HTR-8/SVneo (cell line): ENCODE data around the gene DSCAML1.
A peak's percentile ranks its signal among the peaks of the same experiment; 100 is the strongest.
"Not testable (repeated sequence)": the region's sequence is repeated elsewhere in the genome, so short reads cannot be mapped to it uniquely, and the experiment has no call there.

Source experiments
- DNase-seq: peaks from one replicate; pipeline ENCODE4 v3.0.0; 2011; ENCODE audit warnings: low spot score, mixed read lengths; ENCODE audit not compliant: insufficient read length
- FAIRE-seq: peaks from 2 replicates; lab custom pipeline; 2011; peaks lifted over from hg19 to GRCh38; lab: Jason Lieb, UNC

Gene DSCAML1

DNA sequence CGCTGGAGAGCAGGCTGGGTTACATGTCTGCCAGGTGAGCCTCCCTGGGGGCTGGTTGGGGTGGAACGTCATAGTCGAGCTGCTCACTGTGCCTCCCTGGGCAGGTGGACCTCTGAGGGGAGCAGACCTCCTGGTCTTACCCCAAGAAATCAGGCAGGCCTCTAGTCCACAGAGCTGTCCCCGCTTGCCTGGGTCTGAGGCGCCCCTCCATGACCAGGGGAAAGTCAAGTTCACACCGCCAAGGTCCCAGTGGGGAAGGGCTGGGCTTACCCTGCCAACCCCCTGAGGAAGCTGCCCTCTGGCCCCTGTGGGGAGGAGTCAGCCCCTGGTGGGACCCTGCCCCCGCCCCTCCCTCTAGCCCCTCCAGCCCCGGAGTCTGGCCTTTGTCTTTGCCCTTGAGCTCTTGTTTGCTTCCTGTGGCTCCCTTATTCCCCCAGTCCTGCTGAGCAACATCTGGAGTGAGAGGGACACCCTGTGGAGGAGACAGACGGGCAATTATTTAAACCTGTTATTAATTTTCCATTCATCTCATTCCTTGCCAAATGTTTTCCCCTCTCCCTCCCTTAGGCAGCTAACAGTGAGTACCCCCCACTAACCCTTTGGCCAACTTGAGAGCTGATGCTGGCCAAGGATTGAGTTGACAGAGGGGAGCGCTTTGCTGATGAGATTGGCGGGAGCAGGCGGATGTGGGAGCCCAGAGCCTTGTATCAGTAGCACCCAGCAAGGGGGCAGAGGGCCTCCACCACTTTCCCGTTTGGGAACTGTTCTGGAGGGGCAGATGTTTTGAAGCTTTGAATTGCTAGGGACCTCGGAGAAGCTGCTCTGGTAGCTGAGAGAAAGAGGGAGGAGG, 385.9 kb downstream of the DSCAML1 start:
- FAIRE-seq (no peak), DNase-seq (no peak)

DNA sequence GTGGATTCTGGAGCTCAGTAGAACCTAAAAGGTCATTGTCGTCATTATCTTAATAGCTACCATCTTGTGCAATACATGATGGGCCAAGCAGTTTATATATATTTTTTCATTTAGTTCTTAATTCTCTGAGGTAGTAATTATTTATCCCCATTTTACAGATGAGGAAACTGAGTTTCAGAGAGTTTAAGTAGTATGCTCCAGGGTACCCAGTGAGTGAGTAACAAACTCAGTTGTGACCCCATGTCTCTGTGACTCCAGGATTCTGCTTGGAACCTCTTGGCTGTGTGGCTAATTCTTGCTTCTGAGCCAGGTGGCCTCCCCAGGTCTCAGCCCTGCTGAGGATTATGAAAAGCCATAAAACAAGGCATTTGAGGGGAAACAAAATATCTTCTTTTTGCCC, 386.8 kb downstream of the DSCAML1 start:
- FAIRE-seq: no peak
- no peak for DNase-seq

DNA sequence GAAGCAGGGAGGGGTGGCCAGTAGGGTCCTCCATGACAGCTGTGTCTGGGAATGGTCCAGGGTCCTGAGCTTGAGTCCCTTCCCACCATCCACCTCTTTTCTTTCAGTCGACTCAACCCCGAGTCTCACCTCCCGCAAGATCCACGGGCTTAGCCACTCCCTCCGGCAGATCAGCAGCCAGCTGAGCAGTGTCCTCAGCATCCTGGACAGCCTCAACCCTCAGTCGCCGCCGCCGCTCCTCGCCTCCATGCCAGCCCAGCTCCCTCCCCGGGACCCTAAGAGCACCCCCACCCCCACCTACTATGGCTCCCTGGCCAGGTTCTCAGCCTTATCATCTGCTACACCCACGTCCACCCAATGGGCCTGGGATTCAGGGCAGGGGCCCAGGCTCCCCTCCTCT, 387.5 kb downstream of the DSCAML1 start:
- FAIRE-seq (no peak), DNase-seq (no peak)

DNA sequence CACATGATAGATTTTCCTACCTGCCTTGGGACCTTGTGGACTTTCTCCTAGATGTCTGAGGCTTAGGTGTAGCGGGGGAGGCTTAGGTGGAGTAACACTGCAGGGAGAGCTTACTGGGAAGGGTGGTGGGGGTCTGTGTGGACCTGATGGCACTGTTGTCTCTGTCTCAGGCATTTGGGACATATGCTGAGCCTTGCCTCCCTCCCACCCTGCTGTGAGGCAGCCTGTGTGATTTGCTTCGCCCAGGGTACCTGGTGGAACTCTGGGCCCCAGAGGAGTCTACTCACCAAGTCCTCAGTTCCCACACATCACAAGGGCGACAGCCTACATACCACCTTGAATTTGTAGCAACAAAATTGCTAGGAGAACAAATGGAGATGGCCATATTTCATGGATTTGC, 388.7 kb downstream of the DSCAML1 start:
- DNase-seq: no peak
- no peak for FAIRE-seq

DNA sequence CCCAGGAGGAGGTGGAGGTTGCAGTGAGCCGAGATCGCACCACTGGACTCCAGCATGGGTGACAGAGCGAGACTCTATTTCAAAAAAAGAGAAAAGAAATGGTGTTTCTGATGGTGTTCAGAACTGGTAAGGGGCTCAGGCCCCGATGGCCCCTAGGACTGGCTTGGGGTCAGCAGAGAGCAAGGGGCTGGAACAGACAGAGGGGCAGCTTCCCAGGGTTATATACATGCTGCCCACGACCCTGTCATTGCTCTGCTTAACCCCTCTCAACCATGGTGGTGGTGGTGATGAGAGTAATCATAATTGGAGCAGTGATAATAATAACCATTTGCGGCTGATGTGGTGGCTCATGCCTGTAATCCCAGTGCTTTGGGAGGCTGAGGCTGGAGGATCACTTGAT, 390.0 kb downstream of the DSCAML1 start:
- no peak for DNase-seq
- FAIRE-seq: no peak

DNA sequence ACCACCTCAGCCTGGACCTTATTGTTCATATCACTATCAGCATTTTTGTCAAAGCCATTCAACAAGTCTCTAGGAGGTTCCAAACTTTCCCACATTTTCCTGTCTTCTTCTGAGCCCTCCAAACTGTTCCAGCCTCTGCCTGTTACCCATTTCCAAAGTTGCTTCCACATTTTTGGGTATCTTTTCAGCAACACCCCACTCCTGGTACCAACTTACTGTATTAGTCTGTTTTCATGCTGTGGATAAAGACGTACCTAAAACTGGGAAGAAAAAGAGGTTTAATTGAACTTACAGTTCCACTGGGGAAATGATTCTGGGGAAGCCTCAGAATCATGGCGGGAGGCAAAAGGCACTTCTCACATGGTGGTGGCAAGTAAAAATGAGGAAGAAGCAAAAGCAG, 391.1 kb downstream of the DSCAML1 start:
- FAIRE-seq, DNase-seq: not testable (repeated sequence)

DNA sequence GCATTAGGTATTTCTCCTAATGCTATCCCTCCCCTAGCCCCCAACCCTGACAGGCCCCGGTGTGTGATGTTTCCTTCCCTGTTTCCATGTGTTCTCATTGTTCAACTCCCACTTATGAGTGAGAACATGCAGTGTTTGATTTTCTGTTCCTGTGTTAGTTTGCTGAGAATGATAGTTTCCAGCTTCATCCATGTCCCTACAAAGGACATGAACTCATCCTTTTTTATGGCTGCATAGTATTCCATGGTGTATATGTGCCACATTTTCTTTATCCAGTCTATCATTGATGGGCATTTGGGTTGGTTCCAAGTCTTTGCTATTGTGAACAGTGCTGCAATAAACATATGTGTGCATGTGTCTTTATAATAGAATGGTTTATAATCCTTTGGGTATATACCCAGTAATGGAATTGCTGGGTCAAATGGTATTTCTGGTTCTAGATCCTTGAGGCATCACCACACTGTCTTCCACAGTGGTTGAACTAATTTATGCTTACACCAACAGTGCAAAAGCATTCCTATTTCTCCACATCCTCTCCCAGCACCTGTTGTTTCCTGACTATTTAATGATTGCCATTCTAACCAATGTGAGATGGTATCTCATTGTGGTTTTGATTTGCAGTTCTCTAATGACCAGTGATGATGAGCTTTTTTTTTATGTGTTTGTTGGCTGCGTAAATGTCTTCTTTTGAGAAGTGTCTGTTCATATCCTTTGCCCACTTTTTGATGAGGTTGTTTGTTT, 397.7 kb downstream of the DSCAML1 start:
- DNase-seq, FAIRE-seq: not testable (repeated sequence)

DNA sequence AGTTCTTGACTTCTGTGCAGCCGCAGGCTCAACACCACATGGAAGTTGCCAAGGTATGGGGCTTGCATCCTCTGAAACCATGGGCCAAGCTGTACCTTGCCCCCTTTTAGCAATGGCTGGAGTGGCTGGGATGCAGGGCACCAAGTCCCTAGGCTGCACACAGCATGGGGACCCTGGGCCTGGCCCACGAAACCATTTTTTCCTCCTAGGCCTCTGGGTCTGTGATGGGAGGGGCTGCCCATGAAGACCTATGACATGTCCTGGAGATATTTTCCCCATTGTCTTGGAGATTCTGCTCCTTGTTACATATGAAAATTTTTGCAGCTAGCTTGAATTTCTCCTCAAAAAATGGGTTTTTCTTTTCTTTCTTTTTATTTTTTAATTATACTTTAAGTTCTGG, 398.4 kb downstream of the DSCAML1 start:
- not testable (repeated sequence) for DNase-seq, FAIRE-seq

DNA sequence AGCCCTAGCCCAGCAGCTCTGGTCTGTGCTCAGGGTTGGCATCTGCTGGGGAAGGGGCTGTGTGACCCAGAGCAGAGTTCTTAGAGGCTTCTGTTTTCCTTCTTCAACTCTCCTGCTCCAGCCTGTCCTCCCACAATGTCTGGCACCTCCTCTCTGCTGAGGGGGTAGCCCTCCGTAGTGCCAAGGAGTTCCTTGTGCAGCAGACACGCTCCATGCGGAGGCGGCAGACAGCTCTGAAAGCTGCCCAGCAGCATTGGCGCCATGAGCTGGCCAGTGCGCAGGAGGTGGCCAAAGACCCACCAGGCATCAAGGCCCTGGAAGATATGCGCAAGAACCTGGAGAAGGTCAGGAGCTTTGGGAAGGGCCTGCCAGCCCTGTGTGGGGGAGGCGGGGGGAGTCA, 400.0 kb downstream of the DSCAML1 start:
- DNase-seq (no peak), FAIRE-seq (no peak)

DNA sequence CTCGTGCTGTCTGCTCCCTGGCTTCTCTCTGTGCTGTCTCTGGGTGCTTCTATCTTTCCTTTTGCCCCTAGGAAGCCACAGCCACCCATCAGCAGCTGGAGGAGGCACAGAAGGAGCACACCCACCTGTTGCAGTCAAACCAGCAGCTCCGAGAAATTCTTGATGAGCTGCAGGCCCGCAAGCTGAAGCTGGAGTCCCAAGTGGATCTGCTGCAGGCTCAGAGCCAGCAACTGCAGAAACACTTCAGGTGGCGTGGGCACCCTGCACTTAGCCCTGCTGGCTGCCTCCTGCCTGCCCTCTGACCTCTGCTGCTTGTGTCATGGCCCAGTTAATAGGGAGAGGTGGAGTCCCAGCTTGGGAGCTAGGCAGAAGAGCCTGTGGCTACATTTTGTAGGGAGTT, 401.5 kb downstream of the DSCAML1 start:
- DNase-seq: no peak
- no peak for FAIRE-seq

DNA sequence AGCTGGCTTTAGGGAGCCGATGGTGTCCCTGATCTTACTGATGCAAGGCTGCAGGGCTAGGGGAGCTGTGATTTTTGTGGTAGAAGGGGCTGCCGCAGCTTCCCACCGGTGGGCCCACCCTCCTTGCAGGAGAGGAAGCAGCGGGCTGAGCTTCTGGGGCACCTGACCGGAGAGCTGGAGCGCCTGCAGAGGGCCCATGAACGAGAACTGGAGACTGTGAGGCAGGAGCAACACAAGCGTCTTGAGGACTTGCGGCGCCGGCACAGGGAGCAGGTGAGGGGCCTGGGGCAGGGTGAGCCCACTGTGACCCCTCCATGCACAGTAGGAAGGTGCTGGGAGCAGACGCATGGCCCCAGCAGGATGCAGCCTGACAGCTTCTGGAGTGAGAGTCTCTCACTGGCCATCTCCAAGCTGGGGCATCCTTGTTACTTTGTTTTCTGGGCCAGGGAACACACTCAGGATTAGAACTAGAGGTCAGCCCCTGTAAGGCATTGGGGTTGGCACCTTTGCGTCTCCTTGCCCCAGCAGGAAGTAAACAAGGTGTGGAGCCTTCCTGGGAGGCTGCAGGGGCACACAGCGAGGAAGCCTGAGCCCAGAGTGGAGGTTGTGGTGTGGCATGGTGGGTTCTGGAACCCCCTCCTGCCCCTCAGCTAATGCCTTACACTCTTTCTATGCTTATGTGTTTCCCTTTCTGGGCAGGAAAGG, 402.6 kb downstream of the DSCAML1 start:
- DNase-seq (no peak), FAIRE-seq (no peak)

DNA sequence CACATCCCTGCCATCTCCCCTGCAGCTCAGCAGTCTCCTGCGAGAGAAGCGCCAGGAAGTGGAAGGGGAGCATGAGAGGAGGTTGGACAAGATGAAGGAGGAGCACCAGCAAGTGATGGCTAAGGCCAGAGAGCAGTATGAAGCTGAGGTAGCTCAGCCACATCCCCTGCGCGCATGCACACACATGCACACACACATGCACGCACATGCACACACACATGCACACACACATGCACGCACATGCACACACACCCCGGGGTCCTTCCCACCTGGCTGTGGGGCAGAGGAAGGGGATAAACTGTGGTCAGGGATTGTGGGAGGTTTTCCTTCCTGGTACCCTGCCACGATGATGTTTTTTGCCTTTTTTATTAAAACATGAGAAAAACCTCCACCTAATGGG, 404.0 kb downstream of the DSCAML1 start:
- FAIRE-seq (no peak), DNase-seq (no peak)

DNA sequence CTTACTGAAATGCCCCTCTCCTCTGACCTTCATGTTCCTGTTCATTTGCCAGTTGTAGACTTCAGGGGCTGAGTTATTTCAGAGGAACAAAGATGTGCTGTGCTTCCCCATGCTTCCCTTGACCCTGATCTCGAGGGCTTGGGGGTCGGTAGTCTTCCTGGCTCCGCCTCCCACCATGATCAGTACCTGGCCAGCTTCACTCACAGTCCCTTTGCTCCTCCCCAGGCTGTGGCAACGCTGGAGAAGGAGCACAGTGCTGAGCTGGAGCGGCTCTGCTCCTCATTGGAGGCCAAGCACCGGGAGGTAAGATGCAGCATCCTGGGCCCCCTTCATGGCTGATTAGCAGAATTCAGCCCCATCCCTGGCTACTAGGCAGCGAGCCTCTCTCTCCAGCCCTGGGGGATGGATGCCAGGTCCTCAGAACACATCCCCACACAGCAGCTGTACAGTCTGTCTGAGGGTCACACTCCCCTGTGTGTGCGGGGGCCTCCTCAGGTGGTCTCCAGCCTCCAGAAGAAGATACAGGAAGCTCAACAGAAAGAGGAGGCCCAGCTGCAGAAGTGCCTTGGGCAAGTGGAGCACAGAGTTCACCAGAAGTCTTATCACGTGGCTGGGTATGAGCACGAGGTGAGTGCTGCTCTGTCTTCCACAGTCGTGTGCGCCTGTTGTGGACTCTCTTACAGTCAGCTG, 404.9 kb downstream of the DSCAML1 start:
- DNase-seq: no peak
- no peak for FAIRE-seq

DNA sequence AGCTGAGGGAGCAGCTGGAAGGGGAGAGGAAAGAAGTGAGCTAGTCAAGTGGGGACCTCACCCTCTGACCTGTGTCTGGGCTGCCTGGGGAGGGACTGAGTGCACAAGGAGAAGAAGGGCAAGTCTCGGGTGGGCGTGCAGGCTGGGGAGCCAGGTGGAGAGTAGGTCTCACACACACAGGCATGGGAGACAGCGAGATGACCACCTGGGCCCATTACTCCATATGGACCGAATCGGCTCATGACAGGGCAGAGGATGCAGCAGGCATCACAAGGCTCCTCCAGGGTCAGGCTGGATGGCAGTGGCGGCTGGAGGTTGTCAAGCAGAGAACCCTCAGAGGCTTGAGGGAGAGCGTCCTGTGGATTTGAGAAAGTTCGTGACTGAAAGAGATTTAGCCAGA, 405.8 kb downstream of the DSCAML1 start:
- DNase-seq (no peak), FAIRE-seq (no peak)

DNA sequence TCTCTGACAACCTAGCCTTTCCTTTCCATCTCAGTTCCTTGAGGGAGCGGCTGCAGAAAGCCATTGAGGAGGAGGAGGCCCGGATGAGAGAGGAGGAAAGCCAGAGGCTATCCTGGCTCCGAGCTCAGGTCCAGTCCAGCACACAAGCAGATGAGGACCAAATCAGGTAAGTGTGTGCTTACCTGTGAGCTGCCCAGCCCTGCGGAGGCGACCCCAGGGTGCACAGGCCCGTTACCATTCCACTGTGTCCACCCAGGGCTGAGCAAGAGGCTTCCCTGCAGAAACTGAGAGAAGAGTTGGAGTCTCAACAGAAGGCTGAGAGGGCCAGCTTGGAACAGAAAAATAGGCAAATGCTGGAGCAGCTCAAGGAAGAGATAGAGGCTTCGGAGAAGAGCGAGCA, 406.3 kb downstream of the DSCAML1 start:
- DNase-seq (no peak), FAIRE-seq (no peak)

DNA sequence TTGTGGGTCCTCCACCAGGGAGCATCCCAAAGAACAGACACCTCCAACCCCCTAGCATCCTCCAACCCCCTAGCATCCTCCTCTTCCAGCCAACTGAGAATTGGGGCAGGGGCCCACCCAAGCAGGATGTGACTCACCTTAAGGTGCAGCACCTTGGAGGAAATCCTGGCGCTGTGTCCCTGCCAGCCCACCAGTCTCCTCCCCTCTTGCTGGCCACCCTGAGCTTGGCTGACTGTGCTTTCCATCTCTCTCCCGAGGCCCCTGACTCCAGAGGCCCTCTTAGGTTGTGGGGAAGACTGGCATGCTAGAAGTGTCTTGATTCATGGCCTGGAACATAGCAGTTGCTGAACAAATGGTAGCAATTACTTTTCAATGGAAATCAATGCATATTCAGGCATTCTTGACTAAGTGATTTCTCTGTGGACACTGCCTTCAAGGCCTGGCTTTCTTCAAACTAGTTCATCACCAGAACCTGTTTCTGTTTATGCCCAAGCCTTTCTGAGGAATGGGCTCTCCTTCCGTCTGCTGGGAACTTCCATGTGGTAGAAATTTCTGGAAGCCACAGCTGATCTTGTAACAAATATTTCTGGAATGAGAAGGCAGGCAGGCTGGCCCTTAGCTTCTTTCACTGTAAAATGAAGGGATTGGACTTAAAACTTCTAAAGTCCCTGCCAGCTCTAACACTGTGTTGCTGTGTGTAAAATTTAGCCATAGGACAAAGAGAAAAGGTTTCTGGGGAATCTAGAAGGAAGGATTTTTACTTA, 408.8 kb downstream of the DSCAML1 start:
- DNase-seq (no peak), FAIRE-seq (no peak)

DNA sequence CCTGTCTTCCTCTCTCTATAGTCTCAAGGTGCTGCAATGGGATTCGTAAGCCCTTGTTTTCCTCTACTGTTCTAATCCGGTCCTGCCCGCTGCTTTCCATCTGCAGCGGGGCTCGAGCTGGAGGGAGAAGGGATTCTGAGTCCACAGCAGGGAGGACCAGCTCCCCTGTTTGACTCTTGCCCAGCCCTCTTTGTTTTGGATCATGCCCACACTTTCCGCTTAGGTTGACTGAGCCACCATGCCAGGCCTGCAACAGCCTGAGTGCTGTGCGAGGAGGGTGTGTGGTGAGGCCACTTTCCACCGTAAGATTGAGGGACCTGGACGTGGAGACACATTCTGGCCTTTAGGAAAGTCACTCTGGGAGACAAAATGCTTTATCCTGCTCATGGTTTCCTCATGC, 411.1 kb downstream of the DSCAML1 start:
- DNase-seq (no peak), FAIRE-seq (no peak)

DNA sequence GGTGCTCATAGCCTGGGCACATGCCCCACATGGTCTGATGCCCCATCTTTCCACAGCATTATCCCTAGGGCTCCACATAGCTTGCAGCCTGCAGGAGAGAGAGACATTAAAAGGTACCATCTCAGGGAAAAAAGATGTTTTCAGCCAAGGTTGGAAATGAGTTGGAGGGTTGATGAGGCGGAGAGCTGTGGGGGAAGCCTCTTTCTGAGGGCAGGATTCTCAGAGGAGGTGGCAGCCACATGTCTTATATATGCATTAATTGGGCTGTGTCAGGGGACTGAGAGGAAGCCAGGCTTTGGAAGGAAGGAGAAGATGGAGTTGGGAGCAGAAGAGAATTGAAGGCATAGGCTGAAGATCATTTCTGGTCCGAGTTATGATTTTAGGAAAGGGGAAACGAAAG, 411.5 kb downstream of the DSCAML1 start:
- DNase-seq (no peak), FAIRE-seq (no peak)

DNA sequence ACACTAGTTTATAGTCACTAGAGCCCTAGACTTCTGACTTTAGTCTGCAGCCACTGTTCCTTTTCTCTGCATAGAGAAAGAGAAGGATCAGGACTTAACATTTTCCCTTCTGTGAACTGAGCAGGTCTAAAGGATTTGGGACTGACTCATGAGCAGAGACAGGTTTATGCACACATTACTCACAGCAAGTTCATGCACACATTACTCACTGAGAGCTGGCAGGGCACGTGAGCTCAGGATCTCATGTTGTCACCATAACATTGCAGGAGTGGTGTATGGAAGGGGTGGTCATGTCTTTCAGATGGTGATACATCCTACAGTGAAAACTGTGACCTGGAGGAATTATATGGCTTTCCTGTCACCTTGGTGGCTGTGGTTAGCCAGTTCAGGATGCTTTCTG, 413.0 kb downstream of the DSCAML1 start:
- peak; percentile 58 for DNase-seq
- peak; percentile 67 for FAIRE-seq

DNA sequence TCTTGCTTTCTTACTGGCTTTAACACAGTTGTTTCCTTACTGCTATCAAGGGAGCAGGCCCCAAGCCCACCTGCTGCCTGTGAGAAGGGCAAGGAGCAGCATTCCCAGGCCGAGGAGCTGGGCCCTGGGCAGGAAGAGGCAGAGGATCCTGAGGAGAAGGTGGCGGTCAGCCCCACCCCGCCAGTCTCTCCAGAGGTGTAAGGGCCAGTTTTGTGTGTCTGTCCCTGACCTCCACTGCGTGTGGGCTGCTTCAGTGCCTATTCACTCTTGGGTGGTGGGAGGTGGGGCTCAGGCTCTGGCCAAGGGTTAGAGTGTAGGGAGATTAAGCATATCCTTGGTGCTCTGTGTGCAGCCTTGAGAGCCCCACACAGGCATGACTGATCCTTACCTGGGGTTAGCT, 414.3 kb downstream of the DSCAML1 start:
- FAIRE-seq: no peak
- no peak for DNase-seq
